ENCODE data around the gene SEBOX. TPM values are rescaled to one million over a fixed set of nuclear protein-coding genes. Genes with fewer than 3 reads are reported as not detected.

The SEBOX gene
- total and polyA plus RNA-seq, 2 donors (not counting 1 experiment from before 2014, with no cell fraction given), result not detected

DNA sequence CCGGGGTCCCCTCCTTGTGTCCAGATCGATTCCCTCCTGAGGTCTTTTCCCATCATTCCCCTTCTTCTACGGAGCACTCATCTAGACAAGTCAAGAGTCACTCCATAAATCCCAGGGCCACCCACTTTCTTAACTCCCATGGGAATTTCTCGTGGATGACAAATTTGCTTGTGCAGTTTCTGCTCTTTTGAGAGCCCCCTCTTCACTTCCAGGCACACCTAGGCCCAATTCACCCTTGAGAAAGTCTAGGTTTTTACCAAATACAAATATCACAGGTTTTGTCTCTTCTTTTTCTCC lies 7.2 kb downstream of the SEBOX start:
- Histone ChIP-seq H3K4me3 (ENCODE audit: control extremely low read depth in 1 of 5, extremely low read depth in 1 of 5, insufficient read depth in 1 of 5, low read depth in 2 of 5, low read length in 4 of 5) (peak overlapping the region; percentile 74 to 91 (median 81)), H3K27me3 (replicated peaks in 1 of 4; ENCODE audit: control extremely low read depth in 1 of 4, control insufficient read depth in 3 of 4, insufficient read depth in 4 of 4, low read length in 3 of 4) (no peaks in the 10 kb centered on the region), H3K4me1 (ENCODE audit: control insufficient read depth in 2 of 2, insufficient read depth in 2 of 2, low read length in 2 of 2) (peaks cover 17 to 22% of the 10 kb centered on the region in 2 donors), H2AFZ (ENCODE audit: insufficient read depth, low read depth, low read length, poor library complexity, severe bottlenecking) (peak overlapping the region; percentile 95), H3K9me3 (ENCODE audit: control extremely low read depth in 1 of 3, control insufficient read depth in 2 of 3, insufficient read depth in 1 of 3, low read length in 2 of 3) (no peaks in the 10 kb centered on the region), H3K79me2 (ENCODE audit: control insufficient read depth, insufficient read depth, low read length) (peaks cover 43% of the 10 kb centered on the region), H3K9ac (ENCODE audit: low read length) (peak overlapping the region; percentile 77), H3K4me2 (replicated peaks; ENCODE audit: low read depth, low read length, poor library complexity, severe bottlenecking) (peak overlapping the region; percentile 96), H3K36me3 (replicated peaks in 1 of 2; ENCODE audit: control extremely low read depth in 1 of 2, control insufficient read depth in 1 of 2, extremely low read depth in 1 of 2, insufficient read depth in 2 of 2, low read length in 1 of 2) (peaks cover 0 to 54% of the 10 kb centered on the region in 2 experiments), H3K27ac (ENCODE audit: low read length in 2 of 2) (peak overlapping the region; percentile 67 to 83), H4K20me1 (ENCODE audit: control insufficient read depth, insufficient read depth, low read length, poor library complexity, severe bottlenecking) (peaks cover 23% of the 10 kb centered on the region)
- Mint-ChIP-seq H3K4me3 (peak overlapping the region; percentile 97), H3K9me3 (ENCODE audit: insufficient read depth) (no peaks in the 10 kb centered on the region), H3K27me3 (no peaks in the 10 kb centered on the region), H3K27ac (peak overlapping the region; percentile 97), H3K4me1 (peaks cover 22% of the 10 kb centered on the region)
- CTCF ChIA-PET, result interaction anchor here (1.0 to 2.8 kb wide), 4 partner anchors 14 to 369 kb away, joined by 3 to 19 read pairs (median 8); partner anchors contain the start of genes IFT20, SARM1, TLCD1 and TNFAIP1
- intact Hi-C loops (cut with micrococcal nuclease), result loop anchor here (1.0 to 5.0 kb wide), 4 partner anchors 13 to 594 kb away; partner anchors contain the start of genes IFT20, PHF12, SARM1 and TMEM97
- WGBS (ENCODE audit: insufficient coverage), result 4% methylated on average over 4 of the region's 4 CpGs
- no peak for ATAC-seq (ENCODE audit: low read depth)
- no peak for DNase-seq
- POLR2A ChIA-PET, result interaction anchor here (0.6 to 2.3 kb wide), 5 partner anchors 11 to 39 kb away, joined by 3 to 25 read pairs (median 6); partner anchors contain the start of genes IFT20, TMEM97, TNFAIP1 and VTN
- no peak for TF ChIP-seq CTCF (IDR thresholded peaks at IDR 0.05)
- TF ChIP-seq EZH2 (IDR thresholded peaks at IDR 0.05; ENCODE audit: borderline replicate concordance, insufficient read depth, low read depth, low read length, poor library complexity, severe bottlenecking), result no peak

Data from B cell (primary cell).